Measurements from ENCODE around the gene MTR.

The MTR gene

GRCh38 chr1:236795035-236795756 lies at the start of gene MTR:
TSS of gene MTR (plus strand) at chr1:236795292. CDS start at chr1:236795704, 412 bp downstream.
- DNase-seq = peak; percentile 96

- DNase-seq = no peak
Observed at GRCh38 chr1:236746785-236747184, 48.3 kb upstream of the MTR start.

GRCh38 chr1:236747311-236747985 lies 47.6 kb upstream of the MTR start:
- DNase-seq = no peak

- no peak for DNase-seq
Observed at GRCh38 chr1:236748268-236748870, 46.7 kb upstream of the MTR start.

GRCh38 chr1:236750928-236751327 lies 44.2 kb upstream of the MTR start:
- DNase-seq = no peak

GRCh38 chr1:236751385-236751784 lies 43.7 kb upstream of the MTR start:
- DNase-seq = no peak

- no peak for DNase-seq
Observed at GRCh38 chr1:236751935-236752334, 43.2 kb upstream of the MTR start.

- no peak for DNase-seq
Observed at GRCh38 chr1:236753516-236753915, 41.6 kb upstream of the MTR start.

GRCh38 chr1:236753964-236754363 lies 41.1 kb upstream of the MTR start:
- DNase-seq = no peak

GRCh38 chr1:236754525-236755210 lies 40.4 kb upstream of the MTR start:
- DNase-seq = no peak

GRCh38 chr1:236757640-236758039 lies 37.5 kb upstream of the MTR start:
- no peak for DNase-seq

- DNase-seq = no peak
Observed at GRCh38 chr1:236759252-236759859, 35.7 kb upstream of the MTR start.

- DNase-seq = no peak
Observed at GRCh38 chr1:236760480-236760879, 34.6 kb upstream of the MTR start.

GRCh38 chr1:236760986-236761385 lies 34.1 kb upstream of the MTR start:
- DNase-seq = no peak

GRCh38 chr1:236761397-236762132 lies 33.5 kb upstream of the MTR start:
- DNase-seq = no peak

- DNase-seq = no peak
Observed at GRCh38 chr1:236762410-236762809, 32.7 kb upstream of the MTR start.

GRCh38 chr1:236765831-236766230 lies 29.3 kb upstream of the MTR start:
- no peak for DNase-seq

- DNase-seq = no peak
Observed at GRCh38 chr1:236766506-236766905, 28.6 kb upstream of the MTR start.

GRCh38 chr1:236767276-236767675 lies 27.8 kb upstream of the MTR start:
- DNase-seq = no peak

- no peak for DNase-seq
Observed at GRCh38 chr1:236768601-236769000, 26.5 kb upstream of the MTR start.

- DNase-seq = no peak
Observed at GRCh38 chr1:236773919-236774318, 21.2 kb upstream of the MTR start.

GRCh38 chr1:236774926-236775325 lies 20.2 kb upstream of the MTR start:
- DNase-seq = no peak
